ENCODE measurements around the gene CEACAM19.

Gene CEACAM19

GRCh38 chr19:44642377-44642776 lies 28.9 kb upstream of the CEACAM19 start:
- TF ChIP-seq GATA2 (IDR thresholded peaks at IDR 0.05; ENCODE audit: low read depth, low read length): no peak
- TF ChIP-seq GATA3 (IDR thresholded peaks at IDR 0.05; ENCODE audit: low read depth, low read length): no peak

- TF ChIP-seq GATA2 (IDR thresholded peaks at IDR 0.05; ENCODE audit: low read depth, low read length): no peak
- no peak for TF ChIP-seq GATA3 (IDR thresholded peaks at IDR 0.05; ENCODE audit: low read depth, low read length)
These were observed 27.5 kb upstream of the CEACAM19 start, which contains the start of gene PVR for GRCh38 chr19:44643605-44644401. PVR (plus strand) TSS chr19:44643910; CDS start chr19:44644097, 187 bp downstream.

- TF ChIP-seq GATA2 (IDR thresholded peaks at IDR 0.05; ENCODE audit: low read depth, low read length) (no peak), GATA3 (IDR thresholded peaks at IDR 0.05; ENCODE audit: low read depth, low read length) (no peak)
These were observed 26.8 kb upstream of the CEACAM19 start for GRCh38 chr19:44644402-44645016.

- TF ChIP-seq GATA3 (IDR thresholded peaks at IDR 0.05; ENCODE audit: low read depth, low read length): no peak
- TF ChIP-seq GATA2 (IDR thresholded peaks at IDR 0.05; ENCODE audit: low read depth, low read length): no peak
These were observed 25.8 kb upstream of the CEACAM19 start for GRCh38 chr19:44645407-44646048.

GRCh38 chr19:44646049-44646416 lies 25.2 kb upstream of the CEACAM19 start:
- TF ChIP-seq GATA2 (IDR thresholded peaks at IDR 0.05; ENCODE audit: low read depth, low read length): no peak
- no peak for TF ChIP-seq GATA3 (IDR thresholded peaks at IDR 0.05; ENCODE audit: low read depth, low read length)

- no peak for TF ChIP-seq GATA3 (IDR thresholded peaks at IDR 0.05; ENCODE audit: low read depth, low read length)
- no peak for TF ChIP-seq GATA2 (IDR thresholded peaks at IDR 0.05; ENCODE audit: low read depth, low read length)
These were observed 24.1 kb upstream of the CEACAM19 start for GRCh38 chr19:44647144-44647543.

- TF ChIP-seq GATA3 (IDR thresholded peaks at IDR 0.05; ENCODE audit: low read depth, low read length) (no peak), GATA2 (IDR thresholded peaks at IDR 0.05; ENCODE audit: low read depth, low read length) (no peak)
These were observed 22.5 kb upstream of the CEACAM19 start for GRCh38 chr19:44648631-44649251.

GRCh38 chr19:44649578-44650145 lies 21.6 kb upstream of the CEACAM19 start:
- TF ChIP-seq GATA3 (IDR thresholded peaks at IDR 0.05; ENCODE audit: low read depth, low read length) (no peak), GATA2 (IDR thresholded peaks at IDR 0.05; ENCODE audit: low read depth, low read length) (no peak)

GRCh38 chr19:44653343-44653742 lies 17.9 kb upstream of the CEACAM19 start:
- TF ChIP-seq GATA2 (IDR thresholded peaks at IDR 0.05; ENCODE audit: low read depth, low read length): no peak
- no peak for TF ChIP-seq GATA3 (IDR thresholded peaks at IDR 0.05; ENCODE audit: low read depth, low read length)

- TF ChIP-seq GATA3 (IDR thresholded peaks at IDR 0.05; ENCODE audit: low read depth, low read length): no peak
These were observed 17.1 kb upstream of the CEACAM19 start for GRCh38 chr19:44653977-44654774.

GRCh38 chr19:44657211-44657921 lies 13.9 kb upstream of the CEACAM19 start:
- TF ChIP-seq GATA3 (IDR thresholded peaks at IDR 0.05; ENCODE audit: low read depth, low read length): no peak
- no peak for TF ChIP-seq GATA2 (IDR thresholded peaks at IDR 0.05; ENCODE audit: low read depth, low read length)

- no peak for TF ChIP-seq GATA2 (IDR thresholded peaks at IDR 0.05; ENCODE audit: low read depth, low read length)
- no peak for TF ChIP-seq GATA3 (IDR thresholded peaks at IDR 0.05; ENCODE audit: low read depth, low read length)
These were observed 13.1 kb upstream of the CEACAM19 start for GRCh38 chr19:44658069-44658733.

All from SH-SY5Y (cell line).